ENCODE data around the gene GCHFR.

GCHFR gene

GRCh38 chr15:40782609-40783227 is 18.9 kb downstream of the GCHFR start:
- Histone ChIP-seq H3K27ac (ENCODE audit: low read depth, low read length) (no peak overlapping the region), H3K4me1 (ENCODE audit: control insufficient read depth, insufficient read depth, low read length) (peaks cover 27% of the 10 kb centered on the region), H3K36me3 (ENCODE audit: control insufficient read depth, insufficient read depth, low read length) (peaks cover 18% of the 10 kb centered on the region), H3K27me3 (ENCODE audit: control insufficient read depth, insufficient read depth, low read length) (no peaks in the 10 kb centered on the region), H3K9me3 (ENCODE audit: control insufficient read depth, insufficient read depth, low read length) (no peaks in the 10 kb centered on the region), H3K9ac (ENCODE audit: low read depth, low read length) (no peak overlapping the region), H3K4me3 (ENCODE audit: low read depth, low read length) (no peak overlapping the region)

DNA sequence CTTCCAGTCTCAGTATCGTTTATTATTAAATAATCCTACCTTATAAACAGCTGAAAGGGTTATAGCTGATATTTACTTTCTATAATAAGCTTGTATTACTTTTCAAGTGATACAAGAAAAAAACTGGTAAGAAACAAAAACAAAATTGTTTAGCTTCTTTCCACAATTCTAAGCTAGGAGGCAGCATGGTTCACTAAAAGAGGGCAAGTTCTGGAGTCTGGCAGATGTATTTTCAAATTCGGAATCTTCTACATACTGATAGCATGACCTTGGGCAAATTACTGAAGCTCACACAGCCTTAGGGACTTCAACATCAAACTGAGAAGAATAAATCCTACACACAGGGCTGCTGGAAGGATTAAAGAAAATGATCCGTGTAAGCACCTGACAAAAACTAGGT is 21.3 kb downstream of the GCHFR start:
- Histone ChIP-seq H3K36me3 (ENCODE audit: control insufficient read depth, insufficient read depth, low read length) (no peaks in the 10 kb centered on the region), H3K9ac (ENCODE audit: low read depth, low read length) (no peak overlapping the region), H3K4me1 (ENCODE audit: control insufficient read depth, insufficient read depth, low read length) (peaks cover 40% of the 10 kb centered on the region), H3K4me3 (ENCODE audit: low read depth, low read length) (no peak overlapping the region), H3K27me3 (ENCODE audit: control insufficient read depth, insufficient read depth, low read length) (no peaks in the 10 kb centered on the region), H3K27ac (ENCODE audit: low read depth, low read length) (no peak overlapping the region), H3K9me3 (ENCODE audit: control insufficient read depth, insufficient read depth, low read length) (no peaks in the 10 kb centered on the region)

GRCh38 chr15:40785814-40786213 is 21.9 kb downstream of the GCHFR start:
- H3K27me3 ChIP-seq (ENCODE audit: control insufficient read depth, insufficient read depth, low read length), result no peaks in the 10 kb centered on the region
- peaks cover 44% of the 10 kb centered on the region for H3K4me1 ChIP-seq (ENCODE audit: control insufficient read depth, insufficient read depth, low read length)
- no peak overlapping the region for H3K27ac ChIP-seq (ENCODE audit: low read depth, low read length)
- H3K9me3 ChIP-seq (ENCODE audit: control insufficient read depth, insufficient read depth, low read length), result no peaks in the 10 kb centered on the region
- no peak overlapping the region for H3K9ac ChIP-seq (ENCODE audit: low read depth, low read length)
- H3K36me3 ChIP-seq (ENCODE audit: control insufficient read depth, insufficient read depth, low read length), result peaks cover 4% of the 10 kb centered on the region; the same call in 1 of the 2 replicates
- no peak overlapping the region for H3K4me3 ChIP-seq (ENCODE audit: low read depth, low read length)

GRCh38 chr15:40787344-40787841 is 23.5 kb downstream of the GCHFR start:
- H3K27ac ChIP-seq (ENCODE audit: low read depth, low read length), result peak overlapping the region; percentile 72
- H3K9me3 ChIP-seq (ENCODE audit: control insufficient read depth, insufficient read depth, low read length), result no peaks in the 10 kb centered on the region
- 0 out of 2 replicates have a peak overlapping the region, but pooled peaks have one; percentile 11 for H3K9ac ChIP-seq (ENCODE audit: low read depth, low read length)
- peaks cover 44% of the 10 kb centered on the region for H3K4me1 ChIP-seq (ENCODE audit: control insufficient read depth, insufficient read depth, low read length)
- peaks cover 7% of the 10 kb centered on the region; the same call in 1 of the 2 replicates for H3K36me3 ChIP-seq (ENCODE audit: control insufficient read depth, insufficient read depth, low read length)
- peak overlapping the region; percentile 36 for H3K4me3 ChIP-seq (ENCODE audit: low read depth, low read length)
- no peaks in the 10 kb centered on the region for H3K27me3 ChIP-seq (ENCODE audit: control insufficient read depth, insufficient read depth, low read length)

DNA sequence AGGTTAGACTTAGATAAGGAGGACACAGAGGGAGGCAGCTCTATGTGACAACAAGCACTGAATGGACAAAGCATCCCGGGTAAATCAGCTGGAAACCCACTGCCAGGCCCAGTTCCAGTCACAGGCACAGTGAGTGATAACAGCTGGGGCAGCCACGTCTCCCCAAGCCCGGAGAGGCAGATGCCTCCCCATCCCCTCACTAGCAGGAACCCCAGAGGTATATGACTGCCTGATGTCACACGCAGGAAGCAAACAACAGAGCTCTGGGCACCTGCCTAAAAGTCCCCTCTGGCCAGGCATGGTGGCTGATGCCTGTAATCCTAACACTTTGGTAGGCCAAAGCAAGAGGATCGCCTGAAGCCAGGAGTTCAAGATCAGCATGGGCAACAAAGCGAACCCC is 24.1 kb downstream of the GCHFR start:
- Histone ChIP-seq H3K27me3 (ENCODE audit: control insufficient read depth, insufficient read depth, low read length) (no peaks in the 10 kb centered on the region), H3K36me3 (ENCODE audit: control insufficient read depth, insufficient read depth, low read length) (peaks cover 7% of the 10 kb centered on the region; the same call in 1 of the 2 replicates), H3K9ac (ENCODE audit: low read depth, low read length) (no peak overlapping the region), H3K9me3 (ENCODE audit: control insufficient read depth, insufficient read depth, low read length) (no peaks in the 10 kb centered on the region), H3K4me1 (ENCODE audit: control insufficient read depth, insufficient read depth, low read length) (peaks cover 41% of the 10 kb centered on the region), H3K27ac (ENCODE audit: low read depth, low read length) (peak overlapping the region; percentile 61), H3K4me3 (ENCODE audit: low read depth, low read length) (peak overlapping the region; percentile 36; the same call in 1 of the 2 replicates)

- H3K27me3 ChIP-seq (ENCODE audit: control insufficient read depth, insufficient read depth, low read length), result no peaks in the 10 kb centered on the region
- H3K27ac ChIP-seq (ENCODE audit: low read depth, low read length), result no peak overlapping the region
- H3K9ac ChIP-seq (ENCODE audit: low read depth, low read length), result no peak overlapping the region
- no peaks in the 10 kb centered on the region for H3K9me3 ChIP-seq (ENCODE audit: control insufficient read depth, insufficient read depth, low read length)
- peaks cover 40% of the 10 kb centered on the region for H3K4me1 ChIP-seq (ENCODE audit: control insufficient read depth, insufficient read depth, low read length)
- H3K36me3 ChIP-seq (ENCODE audit: control insufficient read depth, insufficient read depth, low read length), result peaks cover 7% of the 10 kb centered on the region; the same call in 1 of the 2 replicates
- H3K4me3 ChIP-seq (ENCODE audit: low read depth, low read length), result no peak overlapping the region
Observed at GRCh38 chr15:40789119-40789518, 25.3 kb downstream of the GCHFR start.

GRCh38 chr15:40789999-40790398 is 26.1 kb downstream of the GCHFR start:
- Histone ChIP-seq H3K27ac (ENCODE audit: low read depth, low read length) (no peak overlapping the region), H3K9ac (ENCODE audit: low read depth, low read length) (no peak overlapping the region), H3K36me3 (ENCODE audit: control insufficient read depth, insufficient read depth, low read length) (peaks cover 7% of the 10 kb centered on the region; the same call in 1 of the 2 replicates), H3K4me3 (ENCODE audit: low read depth, low read length) (no peak overlapping the region), H3K9me3 (ENCODE audit: control insufficient read depth, insufficient read depth, low read length) (no peaks in the 10 kb centered on the region), H3K4me1 (ENCODE audit: control insufficient read depth, insufficient read depth, low read length) (peaks cover 40% of the 10 kb centered on the region), H3K27me3 (ENCODE audit: control insufficient read depth, insufficient read depth, low read length) (no peaks in the 10 kb centered on the region)

DNA sequence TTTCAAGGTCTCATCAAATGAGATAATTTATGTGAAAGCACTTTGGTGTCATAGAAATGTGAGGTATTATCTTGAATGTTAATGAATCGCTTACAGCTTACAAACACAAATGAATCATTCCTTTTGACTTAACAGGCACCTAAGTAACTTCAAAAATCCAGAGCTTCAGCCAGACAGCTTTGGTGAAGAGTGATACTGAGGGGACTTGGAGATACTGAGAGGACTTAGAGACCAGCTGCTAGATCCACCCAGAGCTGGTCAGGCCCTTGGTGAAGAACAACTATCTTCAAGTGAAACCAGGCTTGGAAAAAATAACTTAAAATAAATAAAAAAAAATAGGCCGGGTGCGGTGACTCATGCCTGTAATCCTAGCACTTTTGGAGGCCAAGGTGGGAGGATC is 26.9 kb downstream of the GCHFR start:
- Histone ChIP-seq H3K36me3 (ENCODE audit: control insufficient read depth, insufficient read depth, low read length) (peaks cover 7% of the 10 kb centered on the region; the same call in 1 of the 2 replicates), H3K4me1 (ENCODE audit: control insufficient read depth, insufficient read depth, low read length) (peaks cover 35% of the 10 kb centered on the region), H3K27me3 (ENCODE audit: control insufficient read depth, insufficient read depth, low read length) (no peaks in the 10 kb centered on the region), H3K9ac (ENCODE audit: low read depth, low read length) (no peak overlapping the region), H3K27ac (ENCODE audit: low read depth, low read length) (no peak overlapping the region), H3K4me3 (ENCODE audit: low read depth, low read length) (no peak overlapping the region), H3K9me3 (ENCODE audit: control insufficient read depth, insufficient read depth, low read length) (no peaks in the 10 kb centered on the region)

DNA sequence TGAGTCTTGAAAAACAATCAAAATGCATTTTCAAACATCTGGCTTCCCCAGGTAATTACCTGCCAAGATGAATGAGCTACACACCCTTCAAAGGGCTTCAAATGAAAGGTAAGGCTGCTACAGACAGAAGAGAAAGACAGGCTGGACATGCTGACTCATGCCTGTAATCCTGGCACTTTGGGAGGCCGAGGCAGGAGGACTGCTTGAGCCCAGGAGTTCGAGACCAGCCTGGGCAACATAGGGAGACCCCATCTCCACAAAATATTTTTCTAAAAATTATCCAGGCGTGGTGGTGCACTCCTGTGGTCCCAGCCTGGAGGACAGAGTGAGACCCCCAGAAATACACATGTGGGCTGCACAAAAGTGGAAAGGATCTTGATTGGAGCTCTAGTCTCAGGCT is 28.5 kb downstream of the GCHFR start:
- Histone ChIP-seq H3K27me3 (ENCODE audit: control insufficient read depth, insufficient read depth, low read length) (no peaks in the 10 kb centered on the region), H3K9ac (ENCODE audit: low read depth, low read length) (no peak overlapping the region), H3K27ac (ENCODE audit: low read depth, low read length) (no peak overlapping the region)

DNA sequence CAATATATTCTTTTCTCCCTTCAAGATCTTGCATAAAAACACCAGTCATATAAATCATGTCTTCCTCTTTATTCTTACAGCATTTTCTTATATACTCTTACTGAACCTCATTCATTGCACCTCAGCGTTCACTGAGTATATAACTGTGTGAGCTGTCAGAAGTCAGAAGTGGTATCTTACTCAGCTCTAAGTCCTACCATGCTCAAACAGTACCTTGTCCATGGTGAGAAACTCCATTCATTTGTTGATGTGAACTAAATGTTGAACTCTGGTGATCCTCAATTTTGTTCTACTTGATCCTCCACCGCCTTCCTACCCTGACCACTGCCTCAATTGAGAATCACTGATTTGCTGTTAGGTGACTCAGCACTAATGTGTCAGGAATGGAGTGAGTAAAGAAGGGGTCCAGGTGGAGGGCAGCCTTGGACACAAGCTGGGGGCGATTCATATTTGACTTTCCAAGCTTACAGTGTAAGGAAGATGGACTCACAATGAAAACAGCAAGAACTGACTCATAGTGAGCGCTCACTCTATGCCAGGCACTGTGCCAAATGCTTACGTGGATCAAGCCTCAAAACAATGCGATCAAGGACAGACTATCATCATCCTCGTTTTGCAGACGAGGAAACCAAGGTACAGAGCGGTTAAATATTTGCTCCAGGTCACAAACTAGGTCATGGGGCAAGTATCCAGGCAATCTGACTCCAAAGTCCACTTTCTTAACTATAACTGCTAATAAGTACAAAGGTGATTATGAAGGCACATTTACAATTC is 29.5 kb downstream of the GCHFR start:
- Histone ChIP-seq H3K27me3 (ENCODE audit: control insufficient read depth, insufficient read depth, low read length) (no peaks in the 10 kb centered on the region), H3K9ac (ENCODE audit: low read depth, low read length) (no peak overlapping the region), H3K27ac (ENCODE audit: low read depth, low read length) (no peak overlapping the region)

More for the DNA sequence above, 28.5 kb downstream of the GCHFR start:
- peaks cover 27% of the 10 kb centered on the region for H3K4me1 ChIP-seq (ENCODE audit: control insufficient read depth, insufficient read depth, low read length)
- H3K9me3 ChIP-seq (ENCODE audit: control insufficient read depth, insufficient read depth, low read length), result no peaks in the 10 kb centered on the region
- no peak overlapping the region for H3K4me3 ChIP-seq (ENCODE audit: low read depth, low read length)
- H3K36me3 ChIP-seq (ENCODE audit: control insufficient read depth, insufficient read depth, low read length), result peaks cover 7% of the 10 kb centered on the region; the same call in 1 of the 2 replicates

DNA sequence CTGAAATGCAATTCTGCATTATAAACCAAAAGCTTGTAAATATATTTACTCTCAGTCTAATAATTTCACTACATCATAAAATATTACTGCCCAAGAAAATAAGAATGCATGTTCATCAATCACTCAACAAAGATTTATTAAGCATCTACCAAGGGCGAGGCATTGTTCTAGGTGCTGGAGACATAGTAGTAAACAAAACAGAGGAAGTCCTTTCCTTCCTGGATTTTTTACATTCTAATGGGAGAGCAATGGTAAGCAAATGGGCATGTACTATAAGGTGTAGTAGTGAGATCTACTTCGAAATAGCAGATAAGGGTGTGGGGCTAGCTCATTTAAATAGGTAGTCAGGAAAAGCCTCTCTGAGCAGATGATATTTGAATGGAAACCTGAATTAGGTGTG is 32.2 kb downstream of the GCHFR start:
- H3K27me3 ChIP-seq (ENCODE audit: control insufficient read depth, insufficient read depth, low read length), result no peaks in the 10 kb centered on the region
- H3K4me3 ChIP-seq (ENCODE audit: low read depth, low read length), result no peak overlapping the region
- 0 out of 2 replicates have a peak, but pooled peaks cover 3% of the 10 kb centered on the region for H3K36me3 ChIP-seq (ENCODE audit: control insufficient read depth, insufficient read depth, low read length)
- H3K9ac ChIP-seq (ENCODE audit: low read depth, low read length), result no peak overlapping the region
- H3K4me1 ChIP-seq (ENCODE audit: control insufficient read depth, insufficient read depth, low read length), result peaks cover 24% of the 10 kb centered on the region
- H3K9me3 ChIP-seq (ENCODE audit: control insufficient read depth, insufficient read depth, low read length), result no peaks in the 10 kb centered on the region
- H3K27ac ChIP-seq (ENCODE audit: low read depth, low read length), result no peak overlapping the region

More for the DNA sequence above, 29.5 kb downstream of the GCHFR start:
- peaks cover 7% of the 10 kb centered on the region; the same call in 1 of the 2 replicates for H3K36me3 ChIP-seq (ENCODE audit: control insufficient read depth, insufficient read depth, low read length)
- no peaks in the 10 kb centered on the region for H3K9me3 ChIP-seq (ENCODE audit: control insufficient read depth, insufficient read depth, low read length)
- no peak overlapping the region for H3K4me3 ChIP-seq (ENCODE audit: low read depth, low read length)
- H3K4me1 ChIP-seq (ENCODE audit: control insufficient read depth, insufficient read depth, low read length), result peaks cover 25% of the 10 kb centered on the region

All from HUES48 (cell line).